Activated CD8-positive, alpha-beta T cell treated with anti-CD3 and anti-CD28 coated beads for 36 hours (primary cell): ENCODE data around the gene PAX3. TPM values are rescaled to one million over a fixed set of nuclear protein-coding genes. Genes with fewer than 3 reads are reported as not detected.

Source experiments
- ATAC-seq: fragments of 200-7000 bp; cut with Tn5 transposase; one replicate; pipeline ENCODE4 v1.10.0; 2021; ENCODE audit warnings: mild to moderate bottlenecking, moderate library complexity
- CTCF ChIA-PET: fragments of 350-600 bp; sonication (Branson Sonifier 250); formaldehyde crosslinking; loops from one replicate; lab custom pipeline; 2021; ENCODE audit warnings: antibody characterized with exemption; lab: Charles Lee
- POLR2A ChIA-PET: fragments of 350-600 bp; sonication (Branson Sonifier 250); formaldehyde crosslinking; loops from one replicate; lab custom pipeline; 2021; ENCODE audit warnings: antibody characterized with exemption; lab: Charles Lee
- DNase-seq: peaks from one replicate; pipeline ENCODE4 v3.0.0-alpha.2; 2020
- H3K27ac Mint-ChIP-seq: one replicate; pipeline ENCODE4 v1.8.0; 2021; ENCODE audit warnings: mild to moderate bottlenecking, mixed read lengths
- H3K27me3 Mint-ChIP-seq: one replicate; pipeline ENCODE4 v1.8.0; 2021; ENCODE audit warnings: mixed read lengths
- H3K36me3 Mint-ChIP-seq: one replicate; pipeline ENCODE4 v1.8.0; 2021; ENCODE audit warnings: low read depth, mixed read lengths
- H3K4me1 Mint-ChIP-seq: one replicate; pipeline ENCODE4 v1.8.0; 2021; ENCODE audit warnings: low read depth, mixed read lengths
- H3K4me3 Mint-ChIP-seq: one replicate; pipeline ENCODE4 v1.8.0; 2021; ENCODE audit warnings: mild to moderate bottlenecking, moderate library complexity, mixed read lengths
- H3K9me3 Mint-ChIP-seq: one replicate; pipeline ENCODE4 v1.8.0; 2021; ENCODE audit warnings: mixed read lengths
- intact Hi-C: fragments of 100-400 bp; cut with micrococcal nuclease; formaldehyde crosslinking; loops from one replicate; pipeline ENCODE4 v1.10.0; 2022
- total RNA-seq, 2 experiments: library from RNA; stranded (reverse); gene quantifications; one replicate each; pipeline ENCODE4 v1.2.3, GENCODE V29; 2021
- TF ChIP-seq, protein P1 (sequence below): fragments of 200-600 bp; IDR thresholded peaks from one replicate; pipeline ENCODE4 v1.8.0; 2022; ENCODE audit warnings: antibody characterized with exemption, mild to moderate bottlenecking

PAX3 gene
- total RNA-seq, 2 experiments from 2014 or later = not detected

DNA sequence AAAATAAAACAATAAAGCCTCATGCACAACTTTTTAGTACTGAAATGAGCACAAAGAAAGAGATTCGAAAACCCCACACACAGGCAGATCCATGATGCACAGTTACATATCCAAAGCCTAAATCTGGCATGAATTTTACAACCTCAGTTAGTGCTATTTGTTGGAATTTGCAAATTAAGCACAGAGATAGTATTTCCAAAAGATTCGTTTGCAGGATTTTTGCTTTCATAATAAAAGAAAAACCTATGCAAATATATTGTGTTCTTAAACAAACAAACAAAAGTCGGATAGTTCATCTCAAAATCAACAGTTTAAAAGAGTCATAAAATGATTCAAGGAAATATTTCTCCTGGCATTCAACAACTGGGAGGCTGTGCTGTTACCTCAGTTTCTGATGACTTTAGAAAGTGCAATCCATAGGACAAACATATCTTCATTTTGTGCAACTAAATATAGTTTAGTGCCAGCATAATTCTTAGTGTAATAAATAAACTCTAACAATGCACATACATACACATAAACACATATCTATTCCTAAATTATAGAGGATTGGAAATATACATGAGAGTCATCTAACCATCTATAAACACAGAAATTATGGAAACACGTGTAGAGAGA lies 10.8 kb downstream of the PAX3 start:
- Mint-ChIP-seq H3K27me3 (peaks cover 59% of the 10 kb centered on the region), H3K27ac (no peak overlapping the region), H3K4me3 (no peak overlapping the region), H3K4me1 (peaks cover 2% of the 10 kb centered on the region), H3K36me3 (no peaks in the 10 kb centered on the region), H3K9me3 (peaks cover 2% of the 10 kb centered on the region)
- no peak for DNase-seq
- ChIA-PET POLR2A (no interaction called here), CTCF (no interaction called here)
- no peak for ATAC-seq
- intact Hi-C loops = no loop called here
- TF ChIP-seq, protein P1, sequence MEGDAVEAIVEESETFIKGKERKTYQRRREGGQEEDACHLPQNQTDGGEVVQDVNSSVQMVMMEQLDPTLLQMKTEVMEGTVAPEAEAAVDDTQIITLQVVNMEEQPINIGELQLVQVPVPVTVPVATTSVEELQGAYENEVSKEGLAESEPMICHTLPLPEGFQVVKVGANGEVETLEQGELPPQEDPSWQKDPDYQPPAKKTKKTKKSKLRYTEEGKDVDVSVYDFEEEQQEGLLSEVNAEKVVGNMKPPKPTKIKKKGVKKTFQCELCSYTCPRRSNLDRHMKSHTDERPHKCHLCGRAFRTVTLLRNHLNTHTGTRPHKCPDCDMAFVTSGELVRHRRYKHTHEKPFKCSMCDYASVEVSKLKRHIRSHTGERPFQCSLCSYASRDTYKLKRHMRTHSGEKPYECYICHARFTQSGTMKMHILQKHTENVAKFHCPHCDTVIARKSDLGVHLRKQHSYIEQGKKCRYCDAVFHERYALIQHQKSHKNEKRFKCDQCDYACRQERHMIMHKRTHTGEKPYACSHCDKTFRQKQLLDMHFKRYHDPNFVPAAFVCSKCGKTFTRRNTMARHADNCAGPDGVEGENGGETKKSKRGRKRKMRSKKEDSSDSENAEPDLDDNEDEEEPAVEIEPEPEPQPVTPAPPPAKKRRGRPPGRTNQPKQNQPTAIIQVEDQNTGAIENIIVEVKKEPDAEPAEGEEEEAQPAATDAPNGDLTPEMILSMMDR = no peak

DNA sequence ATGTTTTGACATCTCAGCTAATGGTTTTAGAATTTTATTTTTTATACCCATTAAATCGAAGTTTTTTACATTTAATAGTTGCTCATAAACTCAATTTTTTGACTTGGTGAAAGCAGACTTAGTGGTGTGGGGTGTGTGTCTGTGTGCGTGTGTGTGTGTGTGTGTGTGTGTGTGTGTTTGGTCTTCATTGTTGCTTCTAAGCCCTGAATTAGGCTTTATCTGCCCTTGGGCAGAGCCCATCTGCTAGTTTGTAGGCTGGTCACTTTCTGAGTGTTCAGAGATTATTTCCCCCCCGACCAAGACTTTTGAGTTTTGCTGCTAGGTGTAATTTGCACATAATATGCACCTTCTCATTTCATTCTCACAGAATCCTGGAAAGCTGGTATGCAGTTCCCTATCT lies 14.3 kb downstream of the PAX3 start:
- Mint-ChIP-seq H3K4me1 (no peaks in the 10 kb centered on the region), H3K36me3 (no peaks in the 10 kb centered on the region), H3K27me3 (peaks cover 32% of the 10 kb centered on the region), H3K4me3 (no peak overlapping the region), H3K9me3 (no peaks in the 10 kb centered on the region), H3K27ac (no peak overlapping the region)
- TF ChIP-seq, protein P1 = no peak
- intact Hi-C loops = no loop called here
- ATAC-seq = no peak
- ChIA-PET POLR2A (no interaction called here), CTCF (interaction anchor here (0.7 kb wide), 1 partner anchor 71 kb away, joined by 3 read pairs; no protein-coding TSS in a partner anchor)
- no peak for DNase-seq

DNA sequence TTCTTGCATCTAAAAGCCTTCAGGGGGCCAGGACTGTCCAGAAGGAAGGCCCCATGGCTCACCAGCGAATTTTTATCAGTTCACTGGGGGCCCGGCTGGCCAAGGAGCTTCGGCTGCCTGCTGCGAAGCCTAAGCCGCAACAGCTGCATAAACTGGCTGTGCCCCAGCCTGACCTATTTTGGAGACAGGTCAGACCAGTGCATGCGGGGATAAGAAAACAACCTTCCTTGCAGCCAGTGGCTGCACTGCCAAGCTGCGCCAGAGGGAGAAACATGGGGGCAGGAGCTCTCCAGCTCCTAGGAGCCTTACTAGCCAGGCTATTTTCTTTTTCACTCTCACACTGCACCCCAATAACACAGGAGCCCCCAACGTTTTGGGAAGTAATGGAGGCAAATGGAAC lies 15.2 kb downstream of the PAX3 start:
- H3K4me3 Mint-ChIP-seq = no peak overlapping the region
- intact Hi-C loops = no loop called here
- POLR2A ChIA-PET = no interaction called here

DNA sequence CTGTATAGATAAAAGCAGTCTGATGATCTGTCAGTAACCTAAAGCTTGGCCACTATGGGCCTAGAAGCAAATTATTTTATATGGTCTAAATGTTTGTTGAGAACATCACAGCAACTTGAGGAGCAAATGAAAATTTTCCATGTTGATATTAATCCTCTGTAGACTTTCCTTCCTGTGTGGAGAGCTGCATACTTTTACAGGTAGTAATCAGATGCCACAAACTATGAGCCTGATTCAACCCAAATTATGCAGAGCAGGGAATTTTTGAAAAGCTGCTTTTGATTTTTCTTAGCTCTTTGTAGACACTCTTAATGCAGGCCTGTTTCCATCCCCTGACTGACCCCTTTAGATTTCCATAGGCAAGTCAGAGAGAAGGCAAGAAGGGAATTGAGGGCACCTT lies 17.3 kb downstream of the PAX3 start:
- POLR2A ChIA-PET = no interaction called here
- no peaks in the 10 kb centered on the region for H3K9me3 Mint-ChIP-seq
- DNase-seq = no peak
- TF ChIP-seq, protein P1 = no peak
- no peaks in the 10 kb centered on the region for H3K36me3 Mint-ChIP-seq
- intact Hi-C loops = no loop called here
- no peaks in the 10 kb centered on the region for H3K4me1 Mint-ChIP-seq
- CTCF ChIA-PET = no interaction called here
- no peak overlapping the region for H3K4me3 Mint-ChIP-seq
- no peak for ATAC-seq
- H3K27ac Mint-ChIP-seq = no peak overlapping the region
- peaks cover 16% of the 10 kb centered on the region for H3K27me3 Mint-ChIP-seq

More for the DNA sequence above, 15.2 kb downstream of the PAX3 start:
- TF ChIP-seq, protein P1 = no peak
- CTCF ChIA-PET = no interaction called here
- Mint-ChIP-seq H3K9me3 (no peaks in the 10 kb centered on the region), H3K4me1 (no peaks in the 10 kb centered on the region), H3K27ac (no peak overlapping the region), H3K36me3 (no peaks in the 10 kb centered on the region), H3K27me3 (peaks cover 26% of the 10 kb centered on the region)
- DNase-seq (no peak), ATAC-seq (no peak)

DNA sequence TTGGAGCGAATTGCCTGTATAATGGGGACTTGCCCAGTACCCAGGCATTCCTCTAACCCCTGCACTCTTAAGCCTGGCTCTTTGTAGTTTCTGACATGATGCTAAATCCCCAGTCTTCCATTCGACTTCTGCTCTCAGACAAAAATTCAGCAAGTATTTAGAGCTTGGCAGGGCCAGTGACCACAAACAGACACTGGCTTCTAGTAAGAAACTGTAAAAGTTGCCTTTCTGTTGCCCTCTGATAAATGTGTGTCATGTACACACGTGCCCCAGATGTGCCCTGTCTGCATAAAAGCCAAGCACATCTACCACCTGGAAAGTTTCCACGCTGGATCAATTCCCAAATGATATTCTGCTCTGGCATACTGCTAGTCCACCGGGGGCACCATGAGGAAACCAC lies 18.0 kb downstream of the PAX3 start:
- ChIA-PET POLR2A (no interaction called here), CTCF (no interaction called here)
- ATAC-seq = no peak
- H3K4me1 Mint-ChIP-seq = no peaks in the 10 kb centered on the region
- no peak for DNase-seq
- H3K9me3 Mint-ChIP-seq = no peaks in the 10 kb centered on the region
- intact Hi-C loops = no loop called here
- no peaks in the 10 kb centered on the region for H3K36me3 Mint-ChIP-seq
- H3K27ac Mint-ChIP-seq = no peak overlapping the region
- no peak overlapping the region for H3K4me3 Mint-ChIP-seq
- TF ChIP-seq, protein P1 = no peak
- peaks cover 12% of the 10 kb centered on the region for H3K27me3 Mint-ChIP-seq
